WTC11 (cell line): ENCODE data around the gene TRIM2. TPM values are rescaled to one million over a fixed set of nuclear protein-coding genes. Genes with fewer than 3 reads are reported as not detected.

ENCODE experiments used
- ATAC-seq: fragments of 200-7000 bp; cut with Tn5 transposase; 2 replicates; pipeline ENCODE4 v1.10.0; 2021; ENCODE audit warnings: mild to moderate bottlenecking, moderate library complexity
- CTCF ChIA-PET: fragments of 300-600 bp; sonication (Branson Sonifier 250); formaldehyde crosslinking; loops from one replicate; lab custom pipeline; 2021; ENCODE audit warnings: antibody characterized with exemption; lab: Charles Lee
- POLR2A ChIA-PET: fragments of 350-600 bp; sonication (Branson Sonifier 250); formaldehyde crosslinking; loops from one replicate; lab custom pipeline; 2021; ENCODE audit warnings: antibody characterized with exemption; lab: Charles Lee
- DNase-seq: peaks from one replicate; pipeline ENCODE4 v3.0.0; 2021; ENCODE audit warnings: low spot score
- H3K27ac Mint-ChIP-seq: 2 replicates; pipeline ENCODE4 v1.8.0; 2021; ENCODE audit warnings: mixed read lengths
- H3K27me3 Mint-ChIP-seq: 2 replicates; pipeline ENCODE4 v1.8.0; 2021; ENCODE audit warnings: low read depth, mild to moderate bottlenecking, moderate library complexity, mixed read lengths
- H3K36me3 Mint-ChIP-seq: 2 replicates; pipeline ENCODE4 v1.8.0; 2021; ENCODE audit warnings: mixed read lengths
- H3K4me1 Mint-ChIP-seq: 2 replicates; pipeline ENCODE4 v1.8.0; 2022; ENCODE audit warnings: mixed read lengths
- H3K4me3 Mint-ChIP-seq: 2 replicates; pipeline ENCODE4 v1.8.0; 2021; ENCODE audit warnings: mild to moderate bottlenecking, moderate library complexity, mixed read lengths
- H3K9me3 Mint-ChIP-seq: 2 replicates; pipeline ENCODE4 v1.8.0; 2021; ENCODE audit warnings: mixed read lengths
- AR ChIP-seq: fragments of 250-450 bp; sonication (Bioruptor Pico); IDR thresholded peaks from 2 replicates; pipeline ENCODE4 v1.9.0; 2021; ENCODE audit warnings: mild to moderate bottlenecking
- ESRRA ChIP-seq: sonication (generic); formaldehyde crosslinking; IDR thresholded peaks from 2 replicates; pipeline ENCODE4 v1.8.1; 2022; ENCODE audit warnings: mild to moderate bottlenecking, missing genetic modification reagents, borderline replicate concordance
- ETV6 ChIP-seq: sonication (generic); formaldehyde crosslinking; IDR thresholded peaks from 2 replicates; pipeline ENCODE4 v1.8.1; 2022; ENCODE audit warnings: mild to moderate bottlenecking, missing genetic modification reagents
- GABPB1 ChIP-seq: sonication (generic); formaldehyde crosslinking; IDR thresholded peaks from 2 replicates; pipeline ENCODE4 v1.8.1; 2023; ENCODE audit warnings: mild to moderate bottlenecking, missing genetic modification reagents
- GRHL2 ChIP-seq: fragments of 250-450 bp; sonication (Bioruptor Pico); IDR thresholded peaks from 2 replicates; pipeline ENCODE4 v1.8.0; 2022; ENCODE audit warnings: mild to moderate bottlenecking, moderate library complexity; ENCODE audit not compliant: insufficient replicate concordance, severe bottlenecking
- HMGXB4 ChIP-seq: sonication (generic); formaldehyde crosslinking; IDR thresholded peaks from 2 replicates; pipeline ENCODE4 v1.8.1; 2023; ENCODE audit warnings: mild to moderate bottlenecking, moderate library complexity, missing genetic modification reagents
- JAZF1 ChIP-seq: fragments of 250-450 bp; sonication (Bioruptor Pico); IDR thresholded peaks from 2 replicates; pipeline ENCODE4 v1.9.0; 2021; ENCODE audit warnings: moderate library complexity, mild to moderate bottlenecking, inconsistent platforms
- NR1H2 ChIP-seq: sonication (generic); formaldehyde crosslinking; IDR thresholded peaks from 2 replicates; pipeline ENCODE4 v1.9.0; 2021; ENCODE audit warnings: mild to moderate bottlenecking, moderate library complexity, missing genetic modification reagents
- PRRX2 ChIP-seq: fragments of 250-450 bp; sonication (Bioruptor Pico); IDR thresholded peaks from 2 replicates; pipeline ENCODE4 v1.8.0; 2021; ENCODE audit warnings: mild to moderate bottlenecking
- USF1 ChIP-seq: sonication (generic); formaldehyde crosslinking; IDR thresholded peaks from 2 replicates; pipeline ENCODE4 v1.8.0; 2022; ENCODE audit warnings: mild to moderate bottlenecking, missing genetic modification reagents
- ZBTB21 ChIP-seq: sonication (generic); formaldehyde crosslinking; IDR thresholded peaks from 2 replicates; pipeline ENCODE4 v1.8.1; 2023; ENCODE audit warnings: mild to moderate bottlenecking, missing genetic modification reagents, borderline replicate concordance
- ZNF219 ChIP-seq: sonication (generic); formaldehyde crosslinking; IDR thresholded peaks from 2 replicates; pipeline ENCODE4 v1.8.0; 2023; ENCODE audit warnings: missing genetic modification reagents, mild to moderate bottlenecking, borderline replicate concordance
- ZNF263 ChIP-seq: sonication (generic); formaldehyde crosslinking; IDR thresholded peaks from 2 replicates; pipeline ENCODE4 v1.8.1; 2022; ENCODE audit warnings: low read depth, mild to moderate bottlenecking, moderate library complexity, missing genetic modification reagents
- ZNF425 ChIP-seq: fragments of 250-450 bp; sonication (Bioruptor Pico); conservative IDR thresholded peaks from 2 replicates; pipeline ENCODE4 v1.9.0; 2021; ENCODE audit warnings: mild to moderate bottlenecking
- total RNA-seq: library from RNA; stranded (reverse); gene quantifications from 3 replicates; pipeline ENCODE4 v1.2.3, GENCODE V29; 2021

Gene TRIM2
- total RNA-seq, 1 experiment from 2014 or later = 54.5 TPM

- TF ChIP-seq PRRX2 (CRISPR knock-in tag) (no peak), ETV6 (CRISPR knock-in tag) (no peak), ZBTB21 (CRISPR knock-in tag) (no peak), GRHL2 (CRISPR knock-in tag) (no peak)
Observed at GRCh38 chr4:153169776-153170175, 34.5 kb upstream of the TRIM2 start (continued).

GRCh38 chr4:153170407-153170806 is 33.8 kb upstream of the TRIM2 start:
- no peak overlapping the region for H3K4me3 Mint-ChIP-seq
- H3K9me3 Mint-ChIP-seq = peaks cover 4% of the 10 kb centered on the region; the same call in 1 of the 2 replicates
- H3K27ac Mint-ChIP-seq = no peak overlapping the region
- POLR2A ChIA-PET = no interaction called here
- no peaks in the 10 kb centered on the region for H3K36me3 Mint-ChIP-seq
- no peaks in the 10 kb centered on the region for H3K27me3 Mint-ChIP-seq
- H3K4me1 Mint-ChIP-seq = 0 out of 2 replicates have a peak, but pooled peaks cover 3% of the 10 kb centered on the region
- ATAC-seq (no peak), DNase-seq (no peak)
- TF ChIP-seq NR1H2 (no peak), ZNF219 (no peak), ZNF263 (CRISPR knock-in tag) (no peak), ZNF425 (CRISPR knock-in tag) (no peak), PRRX2 (CRISPR knock-in tag) (no peak), AR (CRISPR knock-in tag) (no peak), GRHL2 (CRISPR knock-in tag) (no peak), JAZF1 (no peak), ESRRA (no peak)
- CTCF ChIA-PET = interaction anchor here (0.8 to 1.5 kb wide), 2 partner anchors 14 to 27 kb away, joined by 3 to 5 read pairs; no protein-coding TSS in a partner anchor

GRCh38 chr4:153174821-153175567 is 29.2 kb upstream of the TRIM2 start:
- Mint-ChIP-seq H3K27me3 (no peaks in the 10 kb centered on the region), H3K27ac (no peak overlapping the region), H3K4me3 (no peak overlapping the region), H3K4me1 (peaks cover 16% of the 10 kb centered on the region), H3K36me3 (no peaks in the 10 kb centered on the region), H3K9me3 (no peaks in the 10 kb centered on the region)
- no peak for TF ChIP-seq USF1
- peak; percentile 44; the same call in 1 of the 2 replicates for TF ChIP-seq GABPB1 (CRISPR knock-in tag)
- no peak for TF ChIP-seq HMGXB4 (CRISPR knock-in tag)
- DNase-seq = no peak
- ChIA-PET POLR2A (no interaction called here), CTCF (no interaction called here)
- ATAC-seq = no peak
